Gastroesophageal sphincter (tissue), 4 donors: ENCODE data around the gene WNT3A. TPM values are rescaled to one million over a fixed set of nuclear protein-coding genes. Genes with fewer than 3 reads are reported as not detected.

Experiments
- ATAC-seq: fragments of 150-250 bp; one replicate; pipeline ENCODE4 v1.9.1; 2016; ENCODE audit warnings: mild to moderate bottlenecking, moderate library complexity
- H3K27ac ChIP-seq, 4 donors: fragments of 200-600 bp; sonication (generic) in 3 of 4; 1 replicate in 3 of 4; 2 replicates in 1 of 4; pipeline ENCODE4 v1.5.1; 2016 to 2019
- H3K27me3 ChIP-seq: fragments of 200-600 bp; sonication (generic); one replicate; pipeline ENCODE4 v1.5.1; 2019
- H3K36me3 ChIP-seq, 2 donors: fragments of 200-600 bp; sonication (generic); one replicate each; pipeline ENCODE4 v1.5.1; 2019; ENCODE audit warnings: control low read depth in 1 of 2
- H3K4me1 ChIP-seq, 3 donors: fragments of 200-600 bp; sonication (generic); 1 replicate in 2 of 3; 2 replicates in 1 of 3; pipeline ENCODE4 v1.5.1; 2016 to 2019; ENCODE audit warnings: control low read depth in 2 of 3
- H3K4me3 ChIP-seq, 2 donors: fragments of 200-600 bp; sonication (generic); one replicate each; pipeline ENCODE4 v1.5.1; 2019; ENCODE audit warnings: mild to moderate bottlenecking in 1 of 2, moderate library complexity in 1 of 2
- H3K9me3 ChIP-seq, 3 donors: fragments of 200-600 bp; sonication (generic); one replicate each; pipeline ENCODE4 v1.5.1; 2017 to 2019; ENCODE audit warnings: control low read depth in 2 of 3
- EP300 ChIP-seq: sonication (generic); formaldehyde crosslinking; IDR thresholded peaks from one replicate; pipeline ENCODE4 v1.6.1; 2017; ENCODE audit warnings: antibody characterized with exemption, mild to moderate bottlenecking
- POLR2A ChIP-seq, 2 donors: fragments of 450-650 bp; IDR thresholded peaks; one replicate each; pipeline ENCODE4 v1.6.1; 2017; ENCODE audit warnings: antibody characterized with exemption in 2 of 2, mild to moderate bottlenecking in 2 of 2, moderate library complexity in 1 of 2
- POLR2AphosphoS5 ChIP-seq: sonication (generic); formaldehyde crosslinking; IDR thresholded peaks from one replicate; pipeline ENCODE4 v1.6.1; 2017; ENCODE audit warnings: antibody characterized with exemption
- WGBS, 2 donors: methylation state at CpG; one replicate each; pipeline ENCODE4 v1.1.5; 2018; ENCODE audit warnings: low coverage in 1 of 2; 5-methylcytosine and 5-hydroxymethylcytosine counted together
- total RNA-seq, 4 donors: library from RNA; depleted of rRNA; stranded (reverse); fragments of >200 nt; gene quantifications; one replicate each; pipeline ENCODE4 v1.1.0, GENCODE V29; 2016
- TF ChIP-seq, protein P1 (sequence below), 4 experiments: fragments of 200-600 bp in 2 of 4; fragments of 450-650 bp in 2 of 4; sonication (generic) in 1 of 4; IDR thresholded peaks; one replicate each; pipeline ENCODE4 v1.5.1; 2017 to 2019; ENCODE audit warnings: antibody characterized with exemption in 4 of 4, mild to moderate bottlenecking in 2 of 4, moderate library complexity in 2 of 4

The WNT3A gene
- total RNA-seq, 4 donors from 2014 or later, result not detected

GRCh38 chr1:228009828-228010775 lies 3.3 kb downstream of the WNT3A start:
- Histone ChIP-seq H3K27ac (no peak overlapping the region), H3K9me3 (no peaks in the 10 kb centered on the region), H3K4me3 (no peak overlapping the region), H3K36me3 (no peaks in the 10 kb centered on the region), H3K27me3 (peaks cover 87% of the 10 kb centered on the region), H3K4me1 (peaks cover 0 to 20% (median 0%) of the 10 kb centered on the region in 3 donors)
- no peak for ATAC-seq
- TF ChIP-seq POLR2A (IDR thresholded peaks at IDR 0.05) (no peak), POLR2AphosphoS5 (no peak), EP300 (no peak)
- TF ChIP-seq, protein P1, sequence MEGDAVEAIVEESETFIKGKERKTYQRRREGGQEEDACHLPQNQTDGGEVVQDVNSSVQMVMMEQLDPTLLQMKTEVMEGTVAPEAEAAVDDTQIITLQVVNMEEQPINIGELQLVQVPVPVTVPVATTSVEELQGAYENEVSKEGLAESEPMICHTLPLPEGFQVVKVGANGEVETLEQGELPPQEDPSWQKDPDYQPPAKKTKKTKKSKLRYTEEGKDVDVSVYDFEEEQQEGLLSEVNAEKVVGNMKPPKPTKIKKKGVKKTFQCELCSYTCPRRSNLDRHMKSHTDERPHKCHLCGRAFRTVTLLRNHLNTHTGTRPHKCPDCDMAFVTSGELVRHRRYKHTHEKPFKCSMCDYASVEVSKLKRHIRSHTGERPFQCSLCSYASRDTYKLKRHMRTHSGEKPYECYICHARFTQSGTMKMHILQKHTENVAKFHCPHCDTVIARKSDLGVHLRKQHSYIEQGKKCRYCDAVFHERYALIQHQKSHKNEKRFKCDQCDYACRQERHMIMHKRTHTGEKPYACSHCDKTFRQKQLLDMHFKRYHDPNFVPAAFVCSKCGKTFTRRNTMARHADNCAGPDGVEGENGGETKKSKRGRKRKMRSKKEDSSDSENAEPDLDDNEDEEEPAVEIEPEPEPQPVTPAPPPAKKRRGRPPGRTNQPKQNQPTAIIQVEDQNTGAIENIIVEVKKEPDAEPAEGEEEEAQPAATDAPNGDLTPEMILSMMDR (IDR thresholded peaks at IDR 0.05), result no peak
- 74 to 100% methylated on average over 3 to 4 of the region's 21 CpGs for WGBS, 2 donors

- Histone ChIP-seq H3K4me3 (no peak overlapping the region), H3K27ac (no peak overlapping the region), H3K27me3 (peaks cover 82% of the 10 kb centered on the region), H3K36me3 (no peaks in the 10 kb centered on the region), H3K9me3 (no peaks in the 10 kb centered on the region), H3K4me1 (peaks cover 0 to 20% (median 0%) of the 10 kb centered on the region in 3 donors)
- TF ChIP-seq POLR2AphosphoS5 (no peak), EP300 (no peak), POLR2A (IDR thresholded peaks at IDR 0.05) (no peak)
- TF ChIP-seq, protein P1 (IDR thresholded peaks at IDR 0.05), result no peak
- WGBS, 2 donors, result 20% methylated on average over 1 of the region's 7 CpGs; no CpG with 5 or more reads in 1 of the 2 donors
- no peak for ATAC-seq
These were observed 4.1 kb downstream of the WNT3A start for GRCh38 chr1:228010921-228011320.

GRCh38 chr1:228011721-228012311 lies 5.0 kb downstream of the WNT3A start:
- H3K27me3 ChIP-seq, result peaks cover 78% of the 10 kb centered on the region
- H3K4me1 ChIP-seq, result peaks cover 0 to 14% (median 0%) of the 10 kb centered on the region in 3 donors
- WGBS, 2 donors, result 57% methylated on average over 5 of the region's 16 CpGs; no CpG with 5 or more reads in 1 of the 2 donors
- no peak for TF ChIP-seq EP300
- no peak for TF ChIP-seq POLR2A (IDR thresholded peaks at IDR 0.05)
- TF ChIP-seq, protein P1 (IDR thresholded peaks at IDR 0.05), result no peak
- no peak for TF ChIP-seq POLR2AphosphoS5
- H3K4me3 ChIP-seq, result no peak overlapping the region
- H3K27ac ChIP-seq, result no peak overlapping the region
- H3K36me3 ChIP-seq, result no peaks in the 10 kb centered on the region
- no peak for ATAC-seq
- H3K9me3 ChIP-seq, result no peaks in the 10 kb centered on the region

DNA sequence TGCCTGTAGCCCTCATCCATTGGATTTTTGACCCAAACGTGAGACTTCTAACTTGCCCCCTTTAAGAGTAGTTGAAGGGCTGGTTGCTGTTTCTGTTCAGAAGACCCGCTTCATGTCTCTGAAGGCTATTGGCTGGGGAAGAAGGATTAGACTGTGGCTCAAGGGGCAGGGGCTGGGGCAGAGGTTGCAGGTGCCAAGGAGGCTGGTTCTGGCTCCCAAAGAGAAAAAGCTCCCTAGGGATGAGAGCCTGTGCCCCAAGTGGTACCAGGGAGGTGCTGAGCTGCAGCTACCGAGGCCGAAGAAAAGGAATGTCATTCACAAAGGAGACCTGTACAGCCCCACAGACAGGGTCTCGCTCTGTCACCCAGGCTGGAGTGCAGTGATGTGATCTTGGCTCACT lies 5.8 kb downstream of the WNT3A start:
- ATAC-seq, result no peak
- Histone ChIP-seq H3K9me3 (no peaks in the 10 kb centered on the region), H3K27ac (no peak overlapping the region), H3K27me3 (peaks cover 71% of the 10 kb centered on the region), H3K4me3 (no peak overlapping the region), H3K36me3 (no peaks in the 10 kb centered on the region), H3K4me1 (peaks cover 0 to 6% (median 0%) of the 10 kb centered on the region in 3 donors)
- WGBS, 2 donors, result 70% methylated on average over 3 of the region's 5 CpGs; no CpG with 5 or more reads in 1 of the 2 donors
- TF ChIP-seq POLR2A (IDR thresholded peaks at IDR 0.05) (no peak), POLR2AphosphoS5 (no peak), EP300 (no peak)
- TF ChIP-seq, protein P1 (IDR thresholded peaks at IDR 0.05), result no peak
